GM06990 (cell line): ENCODE measurements around the gene CLK3.

Source experiments
- DNase-seq: peaks from one replicate; pipeline ENCODE4 v3.0.0-alpha.2; 2011; ENCODE audit not compliant: insufficient read length; ENCODE audit errors: extremely low read depth
- H3K27me3 ChIP-seq: replicated peaks from 2 replicates; pipeline ENCODE4 v1.6.0; 2011; ENCODE audit warnings: low read length; ENCODE audit not compliant: control insufficient read depth, insufficient read depth
- H3K36me3 ChIP-seq: 2 replicates; pipeline ENCODE4 v1.5.1; 2011; ENCODE audit warnings: low read length; ENCODE audit not compliant: control insufficient read depth, insufficient read depth
- H3K4me3 ChIP-seq: replicated peaks from 2 replicates; pipeline ENCODE4 v1.5.1; 2011; ENCODE audit warnings: low read depth, mild to moderate bottlenecking, control low read depth, low read length
- CTCF ChIP-seq: IDR thresholded peaks from 2 replicates; pipeline ENCODE4 v1.5.1; 2011; ENCODE audit warnings: low read length, control low read depth, mild to moderate bottlenecking, inconsistent platforms; ENCODE audit not compliant: insufficient read depth, poor library complexity, severe bottlenecking

The CLK3 gene

GRCh38 chr15:74615508-74616365 is at the start of gene CLK3:
Gene CLK3, plus strand, starts transcription at chr15:74615836. Its CDS starts 3,361 bp downstream, at chr15:74619197.
- TF ChIP-seq CTCF: no peak
- H3K36me3 ChIP-seq: peaks cover 21% of the 10 kb centered on the region
- peak; percentile 98 for DNase-seq
- peak within 1 kb of the TSS; percentile 78 for H3K4me3 ChIP-seq
- no peaks in the 10 kb centered on the region for H3K27me3 ChIP-seq

- DNase-seq: no peak
- H3K4me3 ChIP-seq: no peak overlapping the region
- no peaks in the 10 kb centered on the region for H3K27me3 ChIP-seq
- TF ChIP-seq CTCF: no peak
- peaks cover 31% of the 10 kb centered on the region for H3K36me3 ChIP-seq
Measured at GRCh38 chr15:74568594-74568993, 47.0 kb upstream of the CLK3 start.

GRCh38 chr15:74569731-74570070 is 45.9 kb upstream of the CLK3 start:
- TF ChIP-seq CTCF: no peak
- peaks cover 36% of the 10 kb centered on the region for H3K36me3 ChIP-seq

GRCh38 chr15:74571191-74571590 is 44.4 kb upstream of the CLK3 start:
- no peak for TF ChIP-seq CTCF
- no peak for DNase-seq
- H3K36me3 ChIP-seq: peaks cover 40% of the 10 kb centered on the region
- H3K27me3 ChIP-seq: no peaks in the 10 kb centered on the region
- H3K4me3 ChIP-seq: no peak overlapping the region

More at GRCh38 chr15:74569731-74570070, 45.9 kb upstream of the CLK3 start:
- no peak overlapping the region for H3K4me3 ChIP-seq
- no peaks in the 10 kb centered on the region for H3K27me3 ChIP-seq
- DNase-seq: no peak

- no peak for TF ChIP-seq CTCF
- no peaks in the 10 kb centered on the region for H3K27me3 ChIP-seq
- H3K4me3 ChIP-seq: no peak overlapping the region
- H3K36me3 ChIP-seq: peaks cover 49% of the 10 kb centered on the region
- no peak for DNase-seq
Measured at GRCh38 chr15:74573987-74574386, 41.6 kb upstream of the CLK3 start.

- Histone ChIP-seq H3K27me3 (no peaks in the 10 kb centered on the region), H3K36me3 (peaks cover 42% of the 10 kb centered on the region), H3K4me3 (no peak overlapping the region)
- no peak for TF ChIP-seq CTCF
- DNase-seq: no peak
Measured at GRCh38 chr15:74578496-74578994, 37.1 kb upstream of the CLK3 start.
